NCI-H2227 treated with DMSO at 0.1 percent for 48 hours (cell line): ENCODE results near the gene SCP2.

ENCODE experiments used
- DNase-seq: peaks from one replicate; lab custom pipeline; 2025; lab: John Stamatoyannopoulos, UW

SCP2 gene

GRCh38 chr1:53082826-53083455 lies 155.9 kb downstream of the SCP2 start:
- no peak for DNase-seq

DNA sequence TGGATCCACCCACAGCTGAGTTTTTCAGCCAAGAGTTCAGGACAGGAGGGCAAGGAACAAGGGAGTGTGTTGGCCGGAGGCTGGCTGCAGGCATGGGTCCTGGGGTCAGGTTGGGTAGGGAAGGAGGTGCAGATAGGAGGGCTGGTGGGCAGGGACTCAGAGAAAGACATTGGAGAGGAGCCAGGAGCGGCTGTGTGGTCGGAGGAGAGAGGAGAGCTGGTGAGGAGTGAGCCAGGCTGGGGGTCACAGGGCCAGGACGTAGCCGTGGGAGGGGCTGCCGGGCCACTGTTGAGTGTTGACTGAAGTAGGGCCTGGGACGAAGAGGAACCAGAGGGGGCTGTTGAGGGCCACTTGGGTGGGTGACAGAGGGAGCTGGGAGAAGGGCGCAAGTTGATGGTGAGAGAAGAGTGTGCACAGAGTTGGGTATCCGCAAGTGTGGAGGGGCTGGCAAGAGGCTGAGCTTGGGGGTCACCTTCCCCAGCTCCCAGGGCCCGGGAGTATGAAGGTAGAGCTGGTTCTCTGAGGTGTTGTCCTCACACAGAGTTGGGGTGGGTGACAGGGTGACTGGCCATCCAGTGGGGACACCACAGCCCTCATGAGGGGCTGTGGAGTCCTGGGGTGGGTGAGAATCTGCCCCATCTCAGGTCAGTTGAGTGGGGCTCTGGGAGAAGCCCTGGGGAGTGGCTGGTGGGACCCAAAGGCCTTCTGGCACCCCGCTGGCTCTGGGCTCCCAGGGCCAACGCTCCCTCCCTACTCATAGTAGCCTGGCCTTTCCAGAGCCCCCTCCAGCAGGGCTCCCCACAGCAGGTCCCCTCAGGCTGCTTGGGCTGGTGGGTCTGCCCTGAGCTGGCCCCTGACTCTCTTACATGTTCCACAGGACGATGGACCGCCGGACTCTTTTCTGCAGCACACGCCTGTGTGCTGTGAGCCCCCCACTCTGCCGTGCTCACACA lies 156.8 kb downstream of the SCP2 start:
- no peak for DNase-seq

GRCh38 chr1:53084589-53084971 lies 157.5 kb downstream of the SCP2 start:
- DNase-seq: no peak

DNA sequence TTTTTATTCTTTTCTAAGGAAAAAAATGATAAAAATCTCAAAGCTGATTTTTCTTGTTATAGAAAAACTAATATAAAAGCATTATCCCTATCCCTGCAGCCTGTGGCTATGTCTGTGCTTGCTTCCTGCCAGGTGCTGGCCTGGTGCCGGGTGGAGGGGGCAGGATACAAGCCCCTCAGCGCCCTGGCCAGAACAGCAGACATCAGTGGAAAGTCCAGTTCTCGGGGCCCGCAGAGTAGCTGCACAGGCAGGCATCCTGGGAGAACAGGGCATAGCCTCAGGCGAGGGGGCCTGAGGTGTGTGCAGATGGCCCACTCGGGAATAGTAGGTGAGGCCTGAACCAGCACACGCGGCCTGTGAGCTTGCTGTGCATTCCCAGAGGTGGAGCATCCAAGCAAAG lies 158.3 kb downstream of the SCP2 start:
- DNase-seq: no peak

- no peak for DNase-seq
Measured at GRCh38 chr1:53086491-53087070, 159.5 kb downstream of the SCP2 start.

DNA sequence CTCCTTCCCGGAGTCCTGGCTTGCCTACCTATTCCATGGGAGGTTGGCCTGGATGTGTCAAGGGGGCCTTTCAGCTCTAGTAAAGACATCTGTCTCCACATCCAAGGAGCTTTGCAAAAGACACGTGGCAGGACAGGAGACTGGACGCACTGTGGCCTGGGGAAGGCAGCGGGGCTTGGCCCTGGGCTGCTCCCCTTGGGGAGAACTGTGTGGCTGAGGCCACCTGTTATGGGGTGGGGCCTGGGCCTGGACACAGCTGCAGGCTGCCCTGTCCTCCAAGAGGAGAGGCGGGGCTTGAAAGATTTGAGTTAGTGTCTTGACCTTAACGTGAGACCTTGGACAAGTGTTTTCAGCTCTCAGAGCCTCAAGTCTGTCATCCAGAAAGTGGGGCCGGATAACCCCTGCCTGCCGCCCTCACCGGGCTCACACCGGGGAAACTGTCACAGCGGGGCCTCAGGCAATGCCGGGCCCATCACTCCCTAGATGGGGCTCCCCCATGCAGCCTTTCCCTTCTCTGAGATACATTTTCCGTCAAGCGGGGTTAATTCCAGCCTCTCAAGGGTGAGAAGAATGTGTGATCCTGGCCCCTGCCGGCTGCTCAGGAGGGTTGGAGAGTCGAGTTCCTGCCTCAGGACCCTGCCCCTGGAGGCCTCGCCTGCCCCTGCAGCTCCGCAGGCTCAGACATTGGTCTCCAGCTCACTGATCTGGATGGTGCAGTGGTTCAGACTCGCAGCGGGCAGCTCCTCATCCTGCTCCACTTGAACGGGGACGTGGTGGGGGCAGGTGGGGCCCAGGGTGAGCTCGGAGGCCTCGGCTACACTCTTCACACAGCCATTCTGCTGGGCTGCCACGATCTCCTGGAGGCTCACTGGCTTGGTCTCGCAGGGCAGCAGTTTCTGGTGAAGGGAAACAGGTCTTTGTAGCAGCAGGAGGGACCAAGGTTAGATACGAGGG lies 160.5 kb downstream of the SCP2 start:
- no peak for DNase-seq

DNA sequence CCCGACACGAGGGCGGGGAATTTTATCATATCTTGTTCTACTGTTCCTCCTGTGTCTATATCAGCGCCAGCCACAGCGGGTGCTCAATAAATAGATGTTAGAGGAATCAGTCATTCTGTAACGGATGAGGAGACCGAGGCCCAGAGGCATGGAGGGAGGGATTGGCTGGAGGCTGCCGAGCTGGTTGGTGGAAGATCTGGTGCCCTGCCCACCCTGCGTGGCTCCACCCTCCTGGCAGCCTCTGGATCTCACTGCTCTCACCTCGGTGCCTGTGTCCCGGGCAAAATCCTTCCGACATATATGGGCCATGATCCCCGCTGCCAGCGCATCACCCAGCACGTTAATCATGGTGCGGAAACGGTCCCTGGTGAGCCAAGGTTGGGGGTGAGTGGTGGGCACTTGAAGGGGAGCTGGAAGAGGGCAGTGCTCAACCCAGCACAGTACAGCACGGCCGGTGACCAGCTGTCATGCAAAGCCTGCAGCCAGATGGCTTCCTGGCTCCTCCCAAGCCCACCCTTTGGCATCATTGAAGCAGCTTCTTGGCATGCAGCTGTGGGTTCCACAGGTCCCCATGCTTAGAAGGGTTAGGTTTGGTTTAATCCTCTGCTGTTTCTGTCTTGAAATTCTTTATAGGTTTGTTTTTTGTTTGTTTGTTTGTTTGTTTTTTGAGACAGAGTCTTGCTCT lies 161.7 kb downstream of the SCP2 start:
- no peak for DNase-seq

- DNase-seq: no peak
Measured at GRCh38 chr1:53089478-53090226, 162.6 kb downstream of the SCP2 start.

GRCh38 chr1:53090227-53091147 lies 163.4 kb downstream of the SCP2 start:
- DNase-seq: no peak

DNA sequence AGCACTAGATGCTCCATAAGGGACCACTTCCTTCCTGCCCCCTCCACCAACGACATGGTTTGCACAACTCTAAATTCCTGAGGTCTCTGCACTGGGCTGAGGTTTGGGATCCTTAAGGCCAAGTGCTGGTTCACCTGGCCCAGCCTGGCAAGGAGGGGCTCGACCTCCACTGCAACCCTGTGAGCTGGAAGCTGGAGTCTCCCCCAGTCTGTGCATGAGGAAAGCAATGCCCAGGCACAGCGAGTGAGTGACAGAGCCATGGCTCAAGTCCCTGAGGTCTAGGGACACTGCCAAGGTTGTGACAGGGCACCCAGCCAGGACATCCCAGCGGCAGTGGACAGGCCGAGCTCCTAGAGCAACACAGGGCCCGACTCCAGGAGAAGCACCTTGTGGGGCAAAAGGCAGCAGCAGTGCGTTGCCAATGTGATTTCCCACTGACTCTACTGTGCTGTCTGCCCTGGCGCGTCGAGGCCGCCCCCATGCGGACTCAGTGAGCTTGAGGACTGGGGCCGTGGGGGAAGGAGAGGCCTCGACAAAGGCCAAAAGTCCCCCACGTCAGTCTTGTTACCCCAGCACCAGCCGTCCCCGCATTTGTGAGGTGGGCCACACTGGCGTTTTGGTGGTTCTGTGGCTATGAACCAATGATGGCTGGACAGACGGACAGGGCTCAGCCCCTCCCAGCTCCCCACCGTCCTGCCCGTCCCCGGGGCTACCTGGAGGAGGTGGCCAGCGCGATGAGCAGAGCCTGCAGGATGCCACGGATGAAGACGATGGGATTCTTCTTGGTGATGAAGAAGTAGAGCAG lies 165.0 kb downstream of the SCP2 start:
- no peak for DNase-seq

DNA sequence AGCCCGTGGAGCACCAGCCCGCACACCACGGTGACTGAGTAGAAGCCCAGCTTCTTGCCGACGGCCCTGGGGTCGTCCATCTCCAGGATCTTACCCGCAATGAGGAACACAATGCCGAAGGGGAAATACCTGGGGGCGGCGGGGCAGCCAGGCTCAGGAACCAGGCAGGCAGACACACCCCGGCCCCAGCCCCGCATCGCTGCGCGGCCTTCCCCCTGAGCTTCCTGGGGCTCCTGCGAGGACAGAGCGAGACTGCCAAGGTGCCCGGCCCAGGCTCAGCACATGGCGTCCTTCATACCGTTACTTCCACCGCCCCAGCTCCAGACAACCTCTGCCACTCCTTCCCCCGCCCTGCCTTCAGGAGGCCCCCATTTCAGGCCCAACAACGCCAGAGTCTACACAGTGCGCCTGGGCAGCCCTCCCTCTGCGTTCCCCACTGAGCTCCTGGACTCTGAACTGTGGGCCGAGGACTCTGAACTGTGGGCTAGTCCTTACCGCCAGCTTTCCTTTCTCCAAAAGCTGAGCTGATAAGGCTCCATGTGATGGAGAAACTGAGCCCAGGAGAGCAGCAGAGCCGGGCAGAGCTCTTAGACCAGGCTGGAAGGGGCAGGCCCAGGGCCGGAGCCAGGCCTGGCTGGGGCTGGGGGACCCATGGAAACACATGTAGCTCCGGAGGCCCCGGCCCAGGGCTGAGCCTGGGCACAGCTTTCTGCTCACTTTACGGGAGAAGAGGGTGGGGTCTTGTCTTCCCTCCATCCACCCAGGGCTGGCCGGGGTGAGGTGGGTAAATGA lies 165.8 kb downstream of the SCP2 start:
- no peak for DNase-seq

GRCh38 chr1:53093451-53093754 lies 166.3 kb downstream of the SCP2 start:
- DNase-seq: no peak

DNA sequence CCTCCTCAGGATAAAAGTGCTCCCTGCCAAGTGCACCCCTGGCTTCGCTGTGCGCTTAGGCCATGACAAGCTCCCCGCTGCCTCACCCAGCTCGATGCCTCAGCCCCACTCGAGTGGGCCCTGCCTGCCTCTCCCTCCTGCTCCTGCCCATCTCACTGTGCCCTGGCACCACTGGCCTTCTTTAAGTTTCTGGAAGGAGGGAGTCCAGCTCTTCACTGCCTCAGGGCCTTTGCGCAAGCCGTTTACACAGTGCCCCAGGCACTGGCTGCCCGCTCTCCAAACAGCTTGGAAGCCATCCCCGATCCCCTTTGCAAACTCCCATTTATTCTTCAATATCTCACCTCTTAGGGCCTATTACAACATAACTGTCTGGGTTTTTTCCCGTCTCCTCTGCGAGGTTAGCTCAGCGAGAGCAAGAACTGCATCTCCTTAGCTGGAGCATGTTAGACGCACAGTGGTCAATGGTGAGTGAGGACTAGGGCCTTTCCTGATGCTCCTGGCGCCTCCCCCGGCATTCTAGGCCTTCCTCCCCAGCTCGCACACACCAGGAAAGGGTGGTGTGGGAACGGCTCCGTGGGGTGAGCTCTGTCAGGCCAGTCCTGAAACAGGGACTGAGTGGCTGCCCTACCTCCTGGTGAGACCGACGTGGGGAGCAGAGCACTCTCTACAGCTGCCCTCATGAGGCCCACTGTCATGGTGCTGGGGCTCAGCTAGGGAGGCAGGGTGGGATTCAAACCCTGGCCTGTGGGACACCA lies 166.9 kb downstream of the SCP2 start:
- DNase-seq: no peak

- no peak for DNase-seq
Measured at GRCh38 chr1:53094533-53094919, 167.4 kb downstream of the SCP2 start.
